ENCODE measurements around the gene LLCFC1. TPM values are rescaled to one million over a fixed set of nuclear protein-coding genes. Genes with fewer than 3 reads are reported as not detected.

The LLCFC1 gene
- total and polyA plus RNA-seq, 2 of the 13 experiments (the other 11 are each of a cell fraction or from before 2014, with no cell fraction given): not detected

DNA sequence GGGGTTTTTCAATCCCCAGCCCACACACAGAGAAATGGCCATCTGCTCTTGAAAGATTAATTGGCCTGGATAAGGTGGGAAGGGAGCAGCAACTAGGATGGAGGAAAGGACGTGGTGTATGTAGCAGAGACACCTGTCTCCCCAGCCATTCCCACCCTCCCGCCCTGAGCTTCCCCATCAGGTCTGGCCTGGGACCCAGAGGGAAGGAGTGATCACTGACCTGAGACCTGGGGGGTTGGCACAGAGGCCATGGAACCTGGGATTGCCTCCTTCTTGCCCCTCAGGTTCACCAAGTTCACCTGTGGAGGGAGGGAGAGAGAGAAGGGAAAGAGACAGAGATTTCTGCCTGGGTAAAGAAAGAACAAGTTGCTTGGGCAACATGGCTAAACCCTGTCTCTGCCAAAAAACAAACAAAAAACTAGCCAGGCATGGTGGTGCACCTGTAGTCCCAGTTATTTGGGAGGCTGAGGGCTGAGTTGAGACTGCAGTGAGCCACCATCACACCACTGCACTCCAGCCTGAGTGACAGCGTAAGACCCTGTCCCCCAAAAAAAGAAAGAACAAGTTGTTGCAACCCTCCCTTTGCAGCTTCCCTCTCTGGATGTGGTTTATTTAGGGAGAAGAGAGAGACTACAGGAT lies 42.4 kb upstream of the LLCFC1 start:
- no peak for DNase-seq (ENCODE audit: low spot score)

More for the DNA sequence above, 42.4 kb upstream of the LLCFC1 start:
- H3K4me1 ChIP-seq (ENCODE audit: insufficient read depth, low read length): no peaks in the 10 kb centered on the region
- H2AFZ ChIP-seq (ENCODE audit: low read length): no peak overlapping the region
- no peak overlapping the region for H3K9ac ChIP-seq (ENCODE audit: insufficient read depth, low read depth, low read length)
- BruUV-seq (replicated peaks): no TSS peak
- H3K79me2 ChIP-seq (ENCODE audit: insufficient read depth, low read length): no peaks in the 10 kb centered on the region
- no peak overlapping the region for H3K4me2 ChIP-seq (ENCODE audit: low read depth, low read length)
- H4K20me1 ChIP-seq (ENCODE audit: insufficient read depth, low read length): no peaks in the 10 kb centered on the region
- in situ Hi-C loops (cut with HindIII; ENCODE audit: extremely low pct_ligation_motif_present, low pct_unique_long_range_greater_than_20kb) (no loop called here), intact Hi-C loops (cut with micrococcal nuclease; ENCODE audit: unreplicated experiment) (no loop called here)
- FAIRE-seq (no peak), ATAC-seq (no peak)
- no peak overlapping the region for H3K4me3 ChIP-seq (replicated peaks in 1 of 3; ENCODE audit: insufficient read depth in 1 of 3, low read depth in 2 of 3, low read length in 3 of 3)
- CTCF ChIA-PET (ENCODE audit: low intra/inter-chr PET ratio, low total read pairs): no interaction called here
- TF ChIP-seq, protein P1, sequence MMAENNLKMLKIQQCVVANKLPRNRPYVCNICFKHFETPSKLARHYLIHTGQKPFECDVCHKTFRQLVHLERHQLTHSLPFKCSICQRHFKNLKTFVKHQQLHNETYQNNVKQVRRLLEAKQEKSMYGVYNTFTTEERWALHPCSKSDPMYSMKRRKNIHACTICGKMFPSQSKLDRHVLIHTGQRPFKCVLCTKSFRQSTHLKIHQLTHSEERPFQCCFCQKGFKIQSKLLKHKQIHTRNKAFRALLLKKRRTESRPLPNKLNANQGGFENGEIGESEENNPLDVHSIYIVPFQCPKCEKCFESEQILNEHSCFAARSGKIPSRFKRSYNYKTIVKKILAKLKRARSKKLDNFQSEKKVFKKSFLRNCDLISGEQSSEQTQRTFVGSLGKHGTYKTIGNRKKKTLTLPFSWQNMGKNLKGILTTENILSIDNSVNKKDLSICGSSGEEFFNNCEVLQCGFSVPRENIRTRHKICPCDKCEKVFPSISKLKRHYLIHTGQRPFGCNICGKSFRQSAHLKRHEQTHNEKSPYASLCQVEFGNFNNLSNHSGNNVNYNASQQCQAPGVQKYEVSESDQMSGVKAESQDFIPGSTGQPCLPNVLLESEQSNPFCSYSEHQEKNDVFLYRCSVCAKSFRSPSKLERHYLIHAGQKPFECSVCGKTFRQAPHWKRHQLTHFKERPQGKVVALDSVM (CRISPR knock-in tag; IDR thresholded peaks at IDR 0.05): no peak
- TF ChIP-seq SNAI1 (CRISPR knock-in tag; IDR thresholded peaks at IDR 0.05; ENCODE audit: borderline replicate concordance) (no peak), FOSL1 (CRISPR knock-in tag; IDR thresholded peaks at IDR 0.05; ENCODE audit: borderline replicate concordance) (no peak)
- TF ChIP-seq, protein P2, sequence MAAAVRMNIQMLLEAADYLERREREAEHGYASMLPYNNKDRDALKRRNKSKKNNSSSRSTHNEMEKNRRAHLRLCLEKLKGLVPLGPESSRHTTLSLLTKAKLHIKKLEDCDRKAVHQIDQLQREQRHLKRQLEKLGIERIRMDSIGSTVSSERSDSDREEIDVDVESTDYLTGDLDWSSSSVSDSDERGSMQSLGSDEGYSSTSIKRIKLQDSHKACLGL (CRISPR knock-in tag; IDR thresholded peaks at IDR 0.05): no peak
- TF ChIP-seq, protein P3, sequence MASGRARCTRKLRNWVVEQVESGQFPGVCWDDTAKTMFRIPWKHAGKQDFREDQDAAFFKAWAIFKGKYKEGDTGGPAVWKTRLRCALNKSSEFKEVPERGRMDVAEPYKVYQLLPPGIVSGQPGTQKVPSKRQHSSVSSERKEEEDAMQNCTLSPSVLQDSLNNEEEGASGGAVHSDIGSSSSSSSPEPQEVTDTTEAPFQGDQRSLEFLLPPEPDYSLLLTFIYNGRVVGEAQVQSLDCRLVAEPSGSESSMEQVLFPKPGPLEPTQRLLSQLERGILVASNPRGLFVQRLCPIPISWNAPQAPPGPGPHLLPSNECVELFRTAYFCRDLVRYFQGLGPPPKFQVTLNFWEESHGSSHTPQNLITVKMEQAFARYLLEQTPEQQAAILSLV (CRISPR knock-in tag; IDR thresholded peaks at IDR 0.05; ENCODE audit: borderline replicate concordance): no peak
- no peak overlapping the region for H3K27ac ChIP-seq (ENCODE audit: extremely low read length, insufficient read depth, low read length)
- H3K36me3 ChIP-seq (replicated peaks in 1 of 2; ENCODE audit: control insufficient read depth in 1 of 2, insufficient read depth in 2 of 2, low read length in 2 of 2): no peaks in the 10 kb centered on the region
- 33% methylated on average over 3 of the region's 3 CpGs for WGBS (ENCODE audit: low lambda C conversion rate)
- no peaks in the 10 kb centered on the region for H3K9me3 ChIP-seq (ENCODE audit: low read length)
- POLR2A ChIA-PET: no interaction called here
- H3K27me3 ChIP-seq (ENCODE audit: control insufficient read depth in 1 of 2, insufficient read depth in 2 of 2, low read length in 2 of 2): no peaks in the 10 kb centered on the region; a peak in 1 of 5 replicates

All from HepG2 (cell line).